B cell (primary cell): ENCODE measurements around the gene TMEM109.

Experiments
- EZH2 ChIP-seq: IDR thresholded peaks from 2 replicates; pipeline ENCODE4 v1.6.1; 2012; ENCODE audit warnings: borderline replicate concordance, low read depth, mild to moderate bottlenecking, moderate library complexity, low read length; ENCODE audit not compliant: insufficient read depth, poor library complexity, severe bottlenecking
- TF ChIP-seq, protein P1 (sequence below): fragments of 200-600 bp; IDR thresholded peaks from one replicate; pipeline ENCODE4 v1.8.0; 2022; ENCODE audit warnings: antibody characterized with exemption, mild to moderate bottlenecking

DNA sequence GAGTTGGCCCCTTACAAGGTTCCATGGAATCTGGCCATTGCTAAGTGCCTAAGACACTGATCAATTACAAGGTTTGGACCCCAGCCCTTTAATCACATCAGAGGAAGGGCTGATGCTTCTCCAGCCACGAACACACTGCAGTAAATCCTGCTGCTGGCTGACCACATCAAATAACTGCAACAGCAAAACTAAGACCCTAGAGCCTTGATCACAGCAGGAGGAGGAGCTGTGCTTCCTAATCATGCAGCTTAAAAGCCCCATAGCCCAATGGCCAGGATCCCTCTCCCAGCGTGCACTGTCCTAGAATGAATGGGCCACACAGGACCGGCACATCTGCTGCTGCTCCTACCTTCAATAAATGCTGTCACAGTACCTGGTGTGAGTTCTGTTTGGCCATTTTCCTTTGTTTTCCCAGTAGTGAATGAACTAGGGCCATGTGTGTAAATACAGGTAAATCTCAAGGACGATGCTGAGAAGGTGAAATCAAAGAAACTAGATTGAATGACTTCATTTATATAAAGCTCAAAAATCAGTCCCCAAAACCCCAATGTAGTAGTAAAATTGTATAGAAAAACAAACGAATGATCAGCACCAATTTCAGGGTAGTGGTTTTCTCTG lies 33.9 kb upstream of the TMEM109 start:
- TF ChIP-seq EZH2, result no peak
- TF ChIP-seq, protein P1, sequence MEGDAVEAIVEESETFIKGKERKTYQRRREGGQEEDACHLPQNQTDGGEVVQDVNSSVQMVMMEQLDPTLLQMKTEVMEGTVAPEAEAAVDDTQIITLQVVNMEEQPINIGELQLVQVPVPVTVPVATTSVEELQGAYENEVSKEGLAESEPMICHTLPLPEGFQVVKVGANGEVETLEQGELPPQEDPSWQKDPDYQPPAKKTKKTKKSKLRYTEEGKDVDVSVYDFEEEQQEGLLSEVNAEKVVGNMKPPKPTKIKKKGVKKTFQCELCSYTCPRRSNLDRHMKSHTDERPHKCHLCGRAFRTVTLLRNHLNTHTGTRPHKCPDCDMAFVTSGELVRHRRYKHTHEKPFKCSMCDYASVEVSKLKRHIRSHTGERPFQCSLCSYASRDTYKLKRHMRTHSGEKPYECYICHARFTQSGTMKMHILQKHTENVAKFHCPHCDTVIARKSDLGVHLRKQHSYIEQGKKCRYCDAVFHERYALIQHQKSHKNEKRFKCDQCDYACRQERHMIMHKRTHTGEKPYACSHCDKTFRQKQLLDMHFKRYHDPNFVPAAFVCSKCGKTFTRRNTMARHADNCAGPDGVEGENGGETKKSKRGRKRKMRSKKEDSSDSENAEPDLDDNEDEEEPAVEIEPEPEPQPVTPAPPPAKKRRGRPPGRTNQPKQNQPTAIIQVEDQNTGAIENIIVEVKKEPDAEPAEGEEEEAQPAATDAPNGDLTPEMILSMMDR, result no peak
